Activated T-helper 17 cell treated with anti-CD3 and anti-CD28 coated beads, Interleukin-2, amount 50 U/mL, for 72 hours (primary cell): Measurements from ENCODE around the gene CYP3A5. TPM values are rescaled to one million over a fixed set of nuclear protein-coding genes. Genes with fewer than 3 reads are reported as not detected.
A peak's percentile ranks its signal among the peaks of the same experiment; 100 is the strongest.
"Not testable (repeated sequence)": the region's sequence is repeated elsewhere in the genome, so short reads cannot be mapped to it uniquely, and the experiment has no call there.

Experiments
- ATAC-seq: fragments of 150-1000 bp; cut with Tn5 transposase; replicated peaks from 2 replicates; pipeline ENCODE4 v1.10.0; 2021; ENCODE audit warnings: mild to moderate bottlenecking, moderate library complexity
- H3K27ac Mint-ChIP-seq: one replicate; pipeline ENCODE4 v1.8.0; 2022; ENCODE audit warnings: mixed read lengths
- H3K27me3 Mint-ChIP-seq: one replicate; pipeline ENCODE4 v1.8.0; 2022; ENCODE audit warnings: mixed read lengths
- H3K36me3 Mint-ChIP-seq: one replicate; pipeline ENCODE4 v1.8.0; 2022; ENCODE audit warnings: low read depth, mild to moderate bottlenecking, mixed read lengths
- H3K4me1 Mint-ChIP-seq: one replicate; pipeline ENCODE4 v1.8.0; 2022; ENCODE audit warnings: mixed read lengths
- H3K4me3 Mint-ChIP-seq: one replicate; pipeline ENCODE4 v1.8.0; 2022; ENCODE audit warnings: mild to moderate bottlenecking, mixed read lengths
- H3K9me3 Mint-ChIP-seq: one replicate; pipeline ENCODE4 v1.8.0; 2022; ENCODE audit warnings: mixed read lengths
- total RNA-seq, 2 donors: library from RNA; stranded (reverse); gene quantifications; one replicate each; pipeline ENCODE4 v1.2.3, GENCODE V29; 2022

Gene CYP3A5
- total RNA-seq, 2 donors from 2014 or later = 0.15 TPM; not detected in 1

GRCh38 chr7:99667179-99667578 is 12.6 kb downstream of the CYP3A5 start:
- Mint-ChIP-seq H3K4me1 (peaks cover 6% of the 10 kb centered on the region), H3K36me3 (peaks cover 36% of the 10 kb centered on the region), H3K9me3 (no peaks in the 10 kb centered on the region), H3K27ac (no peak overlapping the region), H3K4me3 (no peak overlapping the region), H3K27me3 (no peaks in the 10 kb centered on the region)
- no peak for ATAC-seq

DNA sequence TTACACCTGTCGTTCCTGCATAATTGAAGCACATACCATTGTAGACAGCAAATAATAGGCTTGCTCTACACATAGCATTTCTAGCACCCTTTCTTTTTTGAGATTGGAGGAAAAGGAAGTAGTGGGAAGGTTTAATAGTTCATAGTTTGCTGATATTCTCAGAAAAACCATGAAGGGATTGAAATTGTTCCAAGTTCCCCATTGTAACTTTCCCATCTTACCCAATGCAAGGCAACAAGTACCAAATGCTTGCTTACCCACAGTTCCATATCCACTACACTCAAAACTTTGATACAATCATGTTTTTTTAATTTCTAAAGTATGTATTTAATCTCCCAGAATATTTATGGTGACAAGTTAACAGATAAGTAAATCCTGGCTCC is 13.8 kb downstream of the CYP3A5 start:
- Mint-ChIP-seq H3K9me3 (no peaks in the 10 kb centered on the region), H3K4me3 (no peak overlapping the region), H3K36me3 (peaks cover 36% of the 10 kb centered on the region), H3K4me1 (peaks cover 6% of the 10 kb centered on the region), H3K27ac (no peak overlapping the region), H3K27me3 (no peaks in the 10 kb centered on the region)
- ATAC-seq = no peak

GRCh38 chr7:99665312-99666012 is 14.3 kb downstream of the CYP3A5 start:
- H3K4me1 Mint-ChIP-seq = peaks cover 6% of the 10 kb centered on the region
- peaks cover 37% of the 10 kb centered on the region for H3K36me3 Mint-ChIP-seq
- H3K4me3 Mint-ChIP-seq = no peak overlapping the region
- H3K27me3 Mint-ChIP-seq = no peaks in the 10 kb centered on the region
- H3K27ac Mint-ChIP-seq = peak overlapping the region; percentile 46
- peak; percentile 98 for ATAC-seq
- no peaks in the 10 kb centered on the region for H3K9me3 Mint-ChIP-seq

GRCh38 chr7:99657879-99658278 is 21.9 kb downstream of the CYP3A5 start:
- H3K4me3 Mint-ChIP-seq = not testable (repeated sequence)
- peaks cover 17% of the 10 kb centered on the region for H3K36me3 Mint-ChIP-seq

DNA sequence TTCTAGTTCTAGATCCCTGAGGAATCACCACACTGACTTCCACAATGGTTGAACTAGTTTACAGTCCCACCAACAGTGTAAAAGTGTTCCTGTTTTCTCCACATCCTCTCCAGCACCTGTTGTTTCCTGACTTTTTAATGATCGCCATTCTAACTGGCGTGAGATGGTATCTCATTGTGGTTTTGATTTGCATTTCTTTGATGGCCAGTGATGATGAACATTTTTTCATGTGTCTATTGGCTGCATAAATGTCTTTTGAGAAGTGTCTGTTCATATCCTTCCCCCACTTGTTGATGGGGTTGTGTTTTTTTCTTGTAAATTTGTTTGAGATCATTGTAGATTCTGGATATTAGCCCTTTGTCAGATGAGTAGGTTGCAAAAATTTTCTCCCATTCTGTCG is 25.2 kb downstream of the CYP3A5 start:
- H3K4me3 Mint-ChIP-seq, ATAC-seq, H3K27me3 Mint-ChIP-seq, H3K9me3 Mint-ChIP-seq, H3K27ac Mint-ChIP-seq, H3K4me1 Mint-ChIP-seq: not testable (repeated sequence)
- H3K36me3 Mint-ChIP-seq = peaks cover 16% of the 10 kb centered on the region

More at GRCh38 chr7:99657879-99658278, 21.9 kb downstream of the CYP3A5 start:
- H3K27me3 Mint-ChIP-seq, H3K9me3 Mint-ChIP-seq, H3K27ac Mint-ChIP-seq, ATAC-seq, H3K4me1 Mint-ChIP-seq: not testable (repeated sequence)

GRCh38 chr7:99653754-99654153 is 26.0 kb downstream of the CYP3A5 start:
- peaks cover 5% of the 10 kb centered on the region for H3K9me3 Mint-ChIP-seq
- ATAC-seq = no peak
- no peaks in the 10 kb centered on the region for H3K4me1 Mint-ChIP-seq
- H3K4me3 Mint-ChIP-seq = no peak overlapping the region
- H3K27ac Mint-ChIP-seq = no peak overlapping the region
- H3K36me3 Mint-ChIP-seq = peaks cover 16% of the 10 kb centered on the region
- no peaks in the 10 kb centered on the region for H3K27me3 Mint-ChIP-seq

- not testable (repeated sequence) for H3K4me1 Mint-ChIP-seq, H3K9me3 Mint-ChIP-seq, H3K4me3 Mint-ChIP-seq, H3K27ac Mint-ChIP-seq, ATAC-seq, H3K27me3 Mint-ChIP-seq
- peaks cover 19% of the 10 kb centered on the region for H3K36me3 Mint-ChIP-seq
These were observed 26.5 kb downstream of the CYP3A5 start for GRCh38 chr7:99653269-99653668.

DNA sequence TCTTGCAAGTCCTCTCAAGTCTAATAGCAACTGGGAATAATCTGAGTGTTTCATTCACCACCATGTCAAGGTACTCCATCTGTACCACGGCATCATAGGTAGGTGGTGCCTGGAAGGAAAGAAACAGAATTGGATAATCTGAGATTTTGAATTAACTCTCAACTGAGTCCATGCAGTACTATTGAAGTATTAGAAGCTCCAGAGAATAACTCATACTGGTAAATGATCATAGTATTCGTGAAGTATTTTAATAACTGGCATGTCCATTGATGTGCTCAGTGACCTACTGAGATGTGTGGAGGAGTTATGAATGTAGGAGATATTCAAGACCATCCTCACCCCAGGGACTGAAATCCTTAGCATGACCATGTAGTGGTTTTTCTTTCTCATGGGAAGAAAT is 27.1 kb downstream of the CYP3A5 start:
- peaks cover 3% of the 10 kb centered on the region for H3K9me3 Mint-ChIP-seq
- H3K4me3 Mint-ChIP-seq = no peak overlapping the region
- peaks cover 22% of the 10 kb centered on the region for H3K36me3 Mint-ChIP-seq
- H3K27ac Mint-ChIP-seq = no peak overlapping the region
- H3K4me1 Mint-ChIP-seq = peaks cover 6% of the 10 kb centered on the region
- no peaks in the 10 kb centered on the region for H3K27me3 Mint-ChIP-seq
- ATAC-seq = no peak

DNA sequence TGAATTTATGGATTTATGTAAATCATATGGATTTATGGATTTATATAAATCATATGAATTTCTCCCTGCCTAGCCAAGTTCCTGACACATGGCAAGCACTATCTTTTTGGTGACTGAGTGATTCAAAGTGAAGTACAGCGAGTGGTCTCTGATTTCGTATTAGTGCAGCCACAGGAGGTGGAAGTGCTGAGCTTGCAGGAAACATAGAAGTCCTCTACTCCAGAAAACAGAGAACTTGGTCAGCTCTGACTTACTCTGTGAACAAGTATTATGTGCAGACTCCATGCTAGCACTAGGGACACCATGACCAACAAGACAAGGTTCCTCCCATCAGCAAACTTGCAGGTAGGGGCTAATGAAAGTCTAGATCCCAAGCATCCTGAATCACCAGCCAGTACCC is 28.5 kb downstream of the CYP3A5 start:
- H3K36me3 Mint-ChIP-seq = peaks cover 33% of the 10 kb centered on the region
- no peak overlapping the region for H3K27ac Mint-ChIP-seq
- H3K4me3 Mint-ChIP-seq = no peak overlapping the region
- no peak for ATAC-seq
- H3K27me3 Mint-ChIP-seq = no peaks in the 10 kb centered on the region
- peaks cover 12% of the 10 kb centered on the region for H3K4me1 Mint-ChIP-seq
- H3K9me3 Mint-ChIP-seq = peaks cover 3% of the 10 kb centered on the region

GRCh38 chr7:99648843-99649242 is 31.0 kb downstream of the CYP3A5 start:
- Mint-ChIP-seq H3K4me1 (peaks cover 12% of the 10 kb centered on the region), H3K27me3 (no peaks in the 10 kb centered on the region), H3K4me3 (no peak overlapping the region), H3K27ac (peak overlapping the region; percentile 47), H3K36me3 (peaks cover 58% of the 10 kb centered on the region), H3K9me3 (peaks cover 3% of the 10 kb centered on the region)
- peak; percentile 92 for ATAC-seq

DNA sequence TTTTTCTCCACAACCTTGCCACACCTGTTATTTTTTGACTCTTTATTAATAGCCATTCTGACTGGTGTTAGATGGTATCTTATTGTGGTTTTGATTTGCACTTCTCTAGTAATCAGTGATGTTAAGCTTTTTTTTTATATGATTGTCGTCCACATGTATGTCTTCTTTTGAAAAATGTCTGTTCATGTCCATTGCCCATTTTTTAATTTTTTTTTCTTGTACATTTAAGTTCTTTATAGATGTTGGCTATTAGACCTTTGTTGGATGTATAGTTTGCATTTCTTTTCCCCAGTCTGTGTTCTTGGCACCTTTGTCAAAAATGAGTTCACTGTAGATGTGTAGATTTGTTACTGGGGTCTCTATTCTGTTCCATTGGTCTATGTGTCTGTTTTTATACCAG is 34.2 kb downstream of the CYP3A5 start:
- peaks cover 78% of the 10 kb centered on the region for H3K36me3 Mint-ChIP-seq
- H3K27me3 Mint-ChIP-seq = no peaks in the 10 kb centered on the region
- no peaks in the 10 kb centered on the region for H3K9me3 Mint-ChIP-seq
- H3K4me1 Mint-ChIP-seq = peaks cover 31% of the 10 kb centered on the region
- H3K4me3 Mint-ChIP-seq = no peak overlapping the region
- no peak for ATAC-seq
- H3K27ac Mint-ChIP-seq = no peak overlapping the region

- H3K4me1 Mint-ChIP-seq = peaks cover 36% of the 10 kb centered on the region
- no peak overlapping the region for H3K4me3 Mint-ChIP-seq
- no peak for ATAC-seq
- no peak overlapping the region for H3K27ac Mint-ChIP-seq
- no peaks in the 10 kb centered on the region for H3K27me3 Mint-ChIP-seq
- H3K36me3 Mint-ChIP-seq = peaks cover 80% of the 10 kb centered on the region
- H3K9me3 Mint-ChIP-seq = no peaks in the 10 kb centered on the region
These were observed 35.4 kb downstream of the CYP3A5 start for GRCh38 chr7:99644431-99644830.

- no peak for ATAC-seq
- H3K27ac Mint-ChIP-seq = no peak overlapping the region
- H3K27me3 Mint-ChIP-seq = no peaks in the 10 kb centered on the region
- no peaks in the 10 kb centered on the region for H3K9me3 Mint-ChIP-seq
- H3K36me3 Mint-ChIP-seq = peaks cover 79% of the 10 kb centered on the region
- peaks cover 36% of the 10 kb centered on the region for H3K4me1 Mint-ChIP-seq
- no peak overlapping the region for H3K4me3 Mint-ChIP-seq
These were observed 36.3 kb downstream of the CYP3A5 start for GRCh38 chr7:99643464-99643863.

DNA sequence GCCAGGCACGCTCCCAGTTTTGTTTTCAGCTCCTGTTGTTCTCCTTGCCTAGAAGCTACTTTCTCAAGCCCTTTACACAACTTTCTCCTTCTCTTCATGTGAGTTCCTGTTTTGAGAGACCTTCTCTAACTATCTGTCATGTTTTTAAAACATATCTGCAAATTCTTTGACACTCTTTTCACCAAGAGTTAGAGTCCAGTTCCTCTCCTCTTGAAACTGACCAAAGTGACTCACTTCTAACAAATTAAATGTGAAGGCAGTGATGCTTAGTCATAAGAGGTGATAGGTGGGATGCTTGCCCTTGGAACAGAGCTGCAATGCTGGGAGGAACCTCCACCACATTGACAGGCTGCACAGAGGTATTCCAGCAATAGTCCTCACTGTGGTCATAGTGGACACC is 37.8 kb downstream of the CYP3A5 start:
- H3K27ac Mint-ChIP-seq = peak overlapping the region; percentile 48
- H3K36me3 Mint-ChIP-seq = peaks cover 74% of the 10 kb centered on the region
- H3K4me3 Mint-ChIP-seq = no peak overlapping the region
- H3K27me3 Mint-ChIP-seq = no peaks in the 10 kb centered on the region
- peak; percentile 47 for ATAC-seq
- H3K9me3 Mint-ChIP-seq = no peaks in the 10 kb centered on the region
- peaks cover 33% of the 10 kb centered on the region for H3K4me1 Mint-ChIP-seq

GRCh38 chr7:99639267-99639666 is 40.5 kb downstream of the CYP3A5 start:
- Mint-ChIP-seq H3K4me3 (no peak overlapping the region), H3K9me3 (no peaks in the 10 kb centered on the region), H3K27me3 (no peaks in the 10 kb centered on the region), H3K36me3 (peaks cover 54% of the 10 kb centered on the region), H3K4me1 (peaks cover 42% of the 10 kb centered on the region), H3K27ac (no peak overlapping the region)
- no peak for ATAC-seq

DNA sequence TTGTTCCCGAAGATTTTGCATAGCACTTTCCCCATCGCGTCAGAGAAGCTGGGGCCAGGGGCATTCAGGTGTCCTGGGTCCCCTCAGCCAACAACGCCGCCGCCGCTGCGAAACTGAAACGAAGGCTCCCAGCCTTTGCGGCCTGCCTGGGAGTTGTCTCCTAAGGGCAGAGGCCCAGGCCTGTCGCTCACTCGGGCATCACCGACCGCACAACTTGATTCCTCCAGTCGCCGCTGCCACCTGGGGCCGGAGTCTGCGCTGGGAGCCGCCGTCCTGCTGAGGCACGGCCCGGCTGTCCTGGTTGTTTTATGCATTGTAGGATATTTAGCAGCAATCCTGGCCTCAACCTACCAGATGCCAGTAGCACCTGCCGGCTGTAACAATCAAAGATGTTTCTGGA is 41.1 kb downstream of the CYP3A5 start:
- Mint-ChIP-seq H3K27me3 (no peaks in the 10 kb centered on the region), H3K36me3 (peaks cover 52% of the 10 kb centered on the region), H3K27ac (no peak overlapping the region), H3K9me3 (no peaks in the 10 kb centered on the region), H3K4me1 (peaks cover 42% of the 10 kb centered on the region), H3K4me3 (no peak overlapping the region)
- no peak for ATAC-seq
